Smooth muscle cell (in vitro differentiated cells): ENCODE data around the gene COL9A3. TPM values are rescaled to one million over a fixed set of nuclear protein-coding genes. Genes with fewer than 3 reads are reported as not detected.

Source experiments
- DNase-seq: peaks from one replicate; lab custom pipeline; 2025; ENCODE audit not compliant: unreplicated experiment; lab: John Stamatoyannopoulos, UW
- H2AFZ ChIP-seq: fragments of 200-600 bp; sonication (generic); 2 replicates; pipeline ENCODE4 v1.6.0; 2016; ENCODE audit warnings: antibody characterized with exemption, low read depth, mild to moderate bottlenecking
- H3F3A ChIP-seq: fragments of 200-600 bp; sonication (generic); 2 replicates; pipeline ENCODE4 v1.6.0; 2017; ENCODE audit warnings: antibody characterized with exemption, low read depth
- H3K27ac ChIP-seq: fragments of 200-600 bp; sonication (generic); 2 replicates; pipeline ENCODE4 v1.5.1; 2016; ENCODE audit warnings: low read depth, mild to moderate bottlenecking
- H3K27me3 ChIP-seq: fragments of 200-600 bp; sonication (generic); 2 replicates; pipeline ENCODE4 v1.6.1; 2016; ENCODE audit warnings: low read depth, mild to moderate bottlenecking
- H3K36me3 ChIP-seq: fragments of 200-600 bp; sonication (generic); 2 replicates; pipeline ENCODE4 v1.5.1; 2016; ENCODE audit warnings: low read depth
- H3K4me1 ChIP-seq: fragments of 200-600 bp; sonication (generic); 2 replicates; pipeline ENCODE4 v1.5.1; 2016; ENCODE audit warnings: low read depth
- H3K4me2 ChIP-seq: fragments of 200-600 bp; sonication (generic); 2 replicates; pipeline ENCODE4 v1.6.0; 2016; ENCODE audit warnings: mild to moderate bottlenecking
- H3K4me3 ChIP-seq: fragments of 200-600 bp; sonication (generic); 2 replicates; pipeline ENCODE4 v1.5.1; 2016; ENCODE audit warnings: mild to moderate bottlenecking
- H3K79me2 ChIP-seq: fragments of 200-600 bp; sonication (generic); 2 replicates; pipeline ENCODE4 v1.6.0; 2016; ENCODE audit warnings: low read depth, mild to moderate bottlenecking
- H3K9ac ChIP-seq: fragments of 200-600 bp; sonication (generic); 2 replicates; pipeline ENCODE4 v1.6.0; 2016; ENCODE audit warnings: low read depth
- H3K9me3 ChIP-seq: fragments of 200-600 bp; sonication (generic); replicated peaks from 2 replicates; pipeline ENCODE4 v1.5.1; 2016; ENCODE audit warnings: low read depth
- H4K20me1 ChIP-seq: fragments of 200-600 bp; sonication (generic); 2 replicates; pipeline ENCODE4 v1.6.0; 2016; ENCODE audit warnings: low read depth
- CTCF ChIP-seq: fragments of 200-600 bp; sonication (generic); IDR thresholded peaks from 2 replicates; pipeline ENCODE4 v1.5.1; 2017; ENCODE audit warnings: borderline replicate concordance, mild to moderate bottlenecking, antibody characterized with exemption; ENCODE audit not compliant: insufficient read depth, poor library complexity, severe bottlenecking
- WGBS: methylation state at CpG from one replicate; pipeline ENCODE4 v1.1.7; 2016; ENCODE audit warnings: low lambda C conversion rate; 5-methylcytosine and 5-hydroxymethylcytosine counted together
- polyA plus RNA-seq: library from polyadenylated mRNA; unstranded; fragments of >200 nt; fragmentation: Nextera tagmentation; extraction: Ambion mirVana; gene quantifications from 2 replicates; pipeline ENCODE4 v1.2.1, GENCODE V29; 2016
- total RNA-seq: library from RNA; depleted of rRNA; stranded (reverse); fragments of >200 nt; gene quantifications from 2 replicates; pipeline ENCODE4 v1.2.3, GENCODE V29; 2014

Gene COL9A3
- total and polyA plus RNA-seq, 2 experiments from 2014 or later, result 23.0 to 77.4 TPM

DNA sequence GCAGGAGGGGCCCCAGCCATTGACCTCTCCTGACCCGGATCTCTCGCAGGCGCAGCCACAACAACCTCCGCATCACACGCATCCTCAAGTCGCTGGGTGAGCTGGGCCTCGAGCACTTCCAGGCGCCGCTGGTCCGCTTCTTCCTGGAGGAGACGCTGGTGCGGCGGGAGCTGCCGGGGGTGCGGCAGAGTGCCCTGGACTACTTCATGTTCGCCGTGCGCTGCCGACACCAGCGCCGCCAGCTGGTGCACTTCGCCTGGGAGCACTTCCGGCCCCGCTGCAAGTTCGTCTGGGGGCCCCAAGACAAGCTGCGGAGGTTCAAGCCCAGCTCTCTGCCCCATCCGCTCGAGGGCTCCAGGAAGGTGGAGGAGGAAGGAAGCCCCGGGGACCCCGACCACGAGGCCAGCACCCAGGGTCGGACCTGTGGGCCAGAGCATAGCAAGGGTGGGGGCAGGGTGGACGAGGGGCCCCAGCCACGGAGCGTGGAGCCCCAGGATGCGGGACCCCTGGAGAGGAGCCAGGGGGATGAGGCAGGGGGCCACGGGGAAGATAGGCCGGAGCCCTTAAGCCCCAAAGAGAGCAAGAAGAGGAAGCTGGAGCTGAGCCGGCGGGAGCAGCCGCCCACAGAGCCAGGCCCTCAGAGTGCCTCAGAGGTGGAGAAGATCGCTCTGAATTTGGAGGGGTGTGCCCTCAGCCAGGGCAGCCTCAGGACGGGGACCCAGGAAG lies 4.5 kb upstream of the COL9A3 start:
- Histone ChIP-seq H3K9me3 (no peaks in the 10 kb centered on the region), H3K4me3 (no peak overlapping the region), H4K20me1 (peaks cover 19% of the 10 kb centered on the region), H3F3A (no peaks in the 10 kb centered on the region), H3K27ac (no peak overlapping the region), H3K27me3 (no peaks in the 10 kb centered on the region), H3K79me2 (peaks cover under 1% of the 10 kb centered on the region), H3K4me2 (no peak overlapping the region), H2AFZ (no peak overlapping the region), H3K9ac (no peak overlapping the region), H3K36me3 (no peaks in the 10 kb centered on the region), H3K4me1 (peaks cover 17% of the 10 kb centered on the region)
- no peak for TF ChIP-seq CTCF
- WGBS, result 94% methylated on average over 37 of the region's 43 CpGs
- no peak for DNase-seq

GRCh38 chr20:62812907-62813200 lies 4.0 kb upstream of the COL9A3 start:
- Histone ChIP-seq H3K9me3 (no peaks in the 10 kb centered on the region), H3K36me3 (no peaks in the 10 kb centered on the region), H3K4me1 (peaks cover 22% of the 10 kb centered on the region), H3K27me3 (no peaks in the 10 kb centered on the region), H3K9ac (no peak overlapping the region), H3K4me2 (no peak overlapping the region), H3K4me3 (no peak overlapping the region), H3K79me2 (no peaks in the 10 kb centered on the region), H4K20me1 (peaks cover 14% of the 10 kb centered on the region), H3K27ac (no peak overlapping the region), H2AFZ (no peak overlapping the region), H3F3A (peaks cover 4% of the 10 kb centered on the region)
- TF ChIP-seq CTCF, result no peak
- DNase-seq, result no peak
- WGBS, result 95% methylated on average over 8 of the region's 11 CpGs

- Histone ChIP-seq H3K9me3 (no peaks in the 10 kb centered on the region), H3K4me1 (peaks cover 28% of the 10 kb centered on the region), H3K4me3 (no peak overlapping the region), H4K20me1 (peaks cover 8% of the 10 kb centered on the region), H3K79me2 (no peaks in the 10 kb centered on the region), H3F3A (peaks cover 11% of the 10 kb centered on the region), H3K36me3 (no peaks in the 10 kb centered on the region), H3K27ac (no peak overlapping the region), H3K4me2 (no peak overlapping the region), H3K27me3 (no peaks in the 10 kb centered on the region), H3K9ac (no peak overlapping the region), H2AFZ (no peak overlapping the region)
- TF ChIP-seq CTCF, result no peak
- WGBS, result 92% methylated on average over 13 of the region's 13 CpGs
- DNase-seq, result no peak
Observed at GRCh38 chr20:62813588-62813987, 3.3 kb upstream of the COL9A3 start.
